K562 (cell line): ENCODE data around the gene TNFSF15. TPM values are rescaled to one million over a fixed set of nuclear protein-coding genes. Genes with fewer than 3 reads are reported as not detected.

Experiments
- ARID4B ChIP-seq: sonication (generic); formaldehyde crosslinking; IDR thresholded peaks from 2 replicates; pipeline ENCODE4 v1.8.0; 2022; ENCODE audit warnings: mild to moderate bottlenecking, missing genetic modification reagents
- FOXP4 ChIP-seq: sonication (generic); formaldehyde crosslinking; IDR thresholded peaks from 2 replicates; pipeline ENCODE4 v1.8.0; 2022; ENCODE audit warnings: mild to moderate bottlenecking, missing genetic modification reagents, borderline replicate concordance
- PHB ChIP-seq: fragments of 250-450 bp; sonication (Bioruptor Pico); IDR thresholded peaks from 2 replicates; pipeline ENCODE4 v1.5.0; 2021
- ZNF140 ChIP-seq: fragments of 250-450 bp; sonication (Bioruptor Pico); IDR thresholded peaks from 2 replicates; pipeline ENCODE4 v1.8.0; 2021; ENCODE audit warnings: moderate library complexity, mild to moderate bottlenecking, inconsistent platforms
- ZNF354B ChIP-seq: fragments of 250-450 bp; sonication (Bioruptor Pico); IDR thresholded peaks from 2 replicates; pipeline ENCODE4 v1.4.0; 2020
- polyA plus RNA-seq, 8 experiments: library from polyadenylated mRNA; depleted of rRNA in 4 of 8; stranded (reverse) in 5 of 8; unstranded in 3 of 8; fragments of >200 nt; fragmentation: Nextera tagmentation in 2 of 8; fragmentation: Illumina TruSeq in 1 of 8; extraction: Ambion mirVana in 2 of 8; extraction: Trizol in 1 of 8; gene quantifications; 2 replicates each; pipeline versions ENCODE4 v1.2.1 to v1.2.3, GENCODE V29; 2011 to 2014; ENCODE audit warnings: inconsistent platforms in 1 of 8, missing spikeins in 1 of 8
- total RNA-seq, 7 experiments: library from RNA; depleted of rRNA in 6 of 7; stranded (reverse); fragments of >200 nt in 6 of 7; fragmentation: Illumina TruSeq in 2 of 7; extraction: Trizol in 2 of 7; gene quantifications; 2 replicates each; pipeline versions ENCODE4 v1.2.1 to v1.2.3, GENCODE V29; 2011 to 2021; ENCODE audit warnings: low replicate concordance in 1 of 7

TNFSF15 gene
- total and polyA plus RNA-seq, 9 of the 15 experiments (the other 6 are each of a cell fraction or from before 2014, with no cell fraction given) = not detected

- TF ChIP-seq ARID4B (CRISPR knock-in tag) (no peak), ZNF140 (no peak), PHB (no peak), ZNF354B (CRISPR knock-in tag) (no peak), FOXP4 (CRISPR knock-in tag) (no peak)
Measured at GRCh38 chr9:114769624-114770023, 36.2 kb downstream of the TNFSF15 start (continued).
